ENCODE measurements around the gene POC1A.

- TF ChIP-seq CTCF (IDR thresholded peaks at IDR 0.05) = no peak
- TF ChIP-seq POLR2A (IDR thresholded peaks at IDR 0.05) = no peak
- no peak for TF ChIP-seq EP300 (IDR thresholded peaks at IDR 0.05)
These were observed 91.7 kb downstream of the POC1A start for GRCh38 chr3:52062505-52062904.
